Caki2 (cell line): ENCODE measurements around the gene FETUB. TPM values are rescaled to one million over a fixed set of nuclear protein-coding genes. Genes with fewer than 3 reads are reported as not detected.
"Not testable (repeated sequence)": the region's sequence is repeated elsewhere in the genome, so short reads cannot be mapped to it uniquely, and the experiment has no call there.

ENCODE experiments used
- DNase-seq: peaks from one replicate; pipeline ENCODE4 v3.0.0-alpha.2; 2015; ENCODE audit warnings: low read depth
- in situ Hi-C: cut with HindIII; loops from 2 replicates; pipeline ENCODE4 v1.10.0; 2016; ENCODE audit warnings: low sequenced_read_pairs, low pct_unique_long_range_greater_than_20kb, mixed read lengths
- total RNA-seq: library from RNA; depleted of rRNA; stranded (reverse); fragments of >200 nt; shearing (Covaris generic); gene quantifications from 2 replicates; pipeline ENCODE4 v1.2.3, GENCODE V29; 2014; ENCODE audit warnings: low replicate concordance

Gene FETUB
- total RNA-seq, 1 experiment from 2014 or later = not detected

DNA sequence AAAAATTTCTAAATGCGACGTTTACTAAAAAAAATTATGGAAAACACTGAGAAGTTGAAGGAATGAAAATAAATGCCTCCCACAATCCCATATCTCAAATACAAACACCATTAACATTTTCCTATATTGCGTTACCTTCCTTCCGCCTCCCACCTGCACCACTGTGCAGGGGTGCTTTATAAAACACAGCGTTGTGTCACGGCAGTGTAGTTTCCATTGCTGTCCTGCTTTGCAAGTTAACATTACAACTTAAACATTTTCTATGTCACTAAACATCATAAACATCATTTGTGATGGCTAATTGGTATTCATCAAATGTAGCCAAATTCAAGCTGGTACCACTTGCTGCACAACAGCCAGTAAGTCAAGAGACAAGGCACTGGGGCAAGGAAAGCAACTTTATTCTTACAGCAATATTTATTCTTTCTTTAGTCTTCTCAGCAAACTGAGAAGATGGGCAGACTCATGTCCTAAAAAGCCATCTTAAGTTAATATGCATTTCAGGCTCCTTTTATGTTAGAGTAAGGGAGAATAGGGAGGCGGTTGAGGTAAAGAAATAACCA lies 12.3 kb upstream of the FETUB start:
- in situ Hi-C loops = no loop called here
- no peak for DNase-seq

DNA sequence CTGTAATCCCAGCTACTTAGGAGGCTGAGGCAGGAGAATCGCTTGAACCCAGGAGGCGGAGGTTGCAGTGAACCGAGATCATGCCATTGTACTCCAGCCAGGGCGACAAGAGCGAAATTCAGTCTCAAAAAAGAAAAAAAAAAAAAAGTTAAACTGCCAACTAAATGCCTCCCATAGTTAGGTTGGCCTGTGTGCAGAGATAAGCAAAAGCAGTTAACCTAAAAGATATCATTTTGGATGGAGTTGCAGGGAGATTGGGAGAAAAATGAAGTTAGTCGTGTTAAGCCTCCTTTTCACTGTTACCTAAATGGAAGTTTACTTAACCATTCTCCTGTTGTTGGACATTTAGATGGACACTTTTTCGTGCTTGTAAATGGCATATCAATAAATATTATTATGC lies 11.4 kb upstream of the FETUB start:
- in situ Hi-C loops = no loop called here
- no peak for DNase-seq

DNA sequence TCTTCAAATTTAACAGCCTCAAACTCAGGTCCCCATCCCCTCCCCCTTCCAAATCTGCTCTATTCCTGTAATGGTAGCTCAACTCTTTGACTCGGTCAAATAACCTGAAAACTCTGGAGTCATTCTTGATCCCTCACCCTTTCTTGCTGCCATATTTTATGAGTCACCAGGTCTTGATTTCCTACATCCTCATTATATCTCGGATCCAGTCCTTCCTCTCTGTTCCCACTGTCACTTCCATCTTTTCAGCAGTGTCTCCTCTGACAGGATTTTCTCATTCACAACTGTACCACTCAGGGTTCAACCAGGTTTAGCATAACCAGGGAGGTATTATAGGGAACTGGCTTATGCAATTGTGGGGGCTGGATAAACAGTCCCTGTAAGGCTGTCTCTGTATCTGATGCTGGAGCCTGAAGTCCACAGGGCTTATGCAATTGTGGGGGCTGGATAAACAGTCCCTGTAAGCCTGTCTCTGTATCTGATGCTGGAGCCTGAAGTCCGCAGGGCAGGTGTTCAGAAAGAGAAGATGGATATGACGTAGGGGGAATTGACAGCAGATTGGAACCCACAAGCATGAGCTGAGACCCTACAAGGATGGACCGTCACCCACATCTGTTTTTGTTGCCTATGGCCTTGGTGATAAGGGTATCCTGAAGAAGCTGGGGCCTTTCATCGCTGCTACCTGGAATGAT lies 9.1 kb upstream of the FETUB start:
- in situ Hi-C loops = no loop called here
- DNase-seq = no peak

DNA sequence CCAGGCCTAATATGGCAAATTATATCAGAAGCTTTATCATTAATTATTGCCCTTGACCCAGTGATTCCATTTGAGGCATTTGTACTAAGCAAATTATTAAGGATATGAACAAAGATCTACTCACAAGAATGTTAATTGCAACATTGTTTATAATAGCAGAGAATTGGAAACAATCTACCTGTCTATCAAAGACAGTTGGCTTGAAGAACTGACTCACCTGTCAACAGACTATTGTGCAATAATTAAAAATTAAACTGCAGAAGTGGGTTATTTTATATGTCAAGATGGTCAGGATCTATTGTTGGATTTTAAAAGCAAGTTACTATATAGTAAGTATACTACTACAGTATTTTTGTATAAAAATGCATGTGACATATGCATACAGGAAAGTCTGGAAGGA lies 6.7 kb upstream of the FETUB start:
- DNase-seq = no peak
- in situ Hi-C loops = no loop called here

DNA sequence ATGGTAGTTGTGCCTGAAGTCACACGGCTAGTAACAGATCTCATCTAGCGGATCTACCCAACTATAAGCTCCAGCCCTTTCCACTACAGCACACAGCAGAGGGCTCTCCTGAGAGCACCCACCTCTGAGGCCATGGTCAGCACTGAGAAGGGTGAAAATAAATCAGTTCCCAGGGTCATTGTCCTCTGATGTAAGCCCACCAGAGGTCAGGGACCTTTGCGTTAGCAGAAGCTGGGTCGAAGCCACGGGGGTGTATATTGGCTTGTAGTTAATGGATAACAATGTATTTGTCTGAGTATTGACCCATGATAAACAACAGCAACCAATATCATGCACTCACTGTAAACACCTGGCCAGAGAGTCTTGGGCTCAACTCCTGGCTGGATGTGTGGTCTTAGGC lies 6.0 kb upstream of the FETUB start:
- DNase-seq, in situ Hi-C loops: not testable (repeated sequence)

DNA sequence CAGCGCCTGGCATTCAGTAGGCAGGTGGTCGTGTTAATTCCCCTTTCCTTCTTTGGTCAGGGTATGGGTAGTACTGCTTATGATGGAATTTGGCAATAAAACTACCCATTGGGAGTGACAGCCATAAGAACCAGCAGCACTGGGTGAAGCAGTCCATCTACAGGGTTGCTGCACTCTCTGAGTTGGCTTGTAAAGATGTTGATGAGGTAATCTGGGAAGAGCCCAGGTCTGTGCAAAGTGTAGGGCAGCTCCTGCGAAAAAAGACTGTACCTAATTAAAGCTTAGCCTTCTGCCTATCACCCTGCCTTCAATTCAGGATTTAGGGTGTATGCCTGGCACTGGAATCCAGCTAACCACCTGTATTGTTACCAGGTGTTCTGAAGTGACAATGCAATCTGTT lies 4.7 kb upstream of the FETUB start:
- in situ Hi-C loops = no loop called here
- DNase-seq = no peak

DNA sequence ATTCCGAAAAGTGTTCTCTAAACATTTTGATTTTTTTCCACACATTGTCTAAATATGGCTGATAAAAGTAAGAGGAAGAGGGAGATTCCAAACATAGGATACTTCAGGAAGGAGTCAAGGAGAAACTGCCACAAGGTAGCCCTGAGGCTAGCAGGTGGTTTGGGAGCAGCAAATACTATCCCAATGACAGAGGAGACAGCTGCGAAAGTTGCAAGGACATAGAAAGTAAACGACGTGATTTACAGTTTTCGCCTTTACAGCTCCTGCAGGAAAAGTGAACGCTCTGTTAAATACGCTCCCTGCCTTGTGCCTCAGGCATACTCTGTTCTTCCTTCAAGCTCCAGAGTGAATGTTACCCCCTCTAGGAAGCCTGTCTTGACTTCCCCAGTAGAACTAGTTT lies 3.7 kb upstream of the FETUB start:
- in situ Hi-C loops = no loop called here

DNA sequence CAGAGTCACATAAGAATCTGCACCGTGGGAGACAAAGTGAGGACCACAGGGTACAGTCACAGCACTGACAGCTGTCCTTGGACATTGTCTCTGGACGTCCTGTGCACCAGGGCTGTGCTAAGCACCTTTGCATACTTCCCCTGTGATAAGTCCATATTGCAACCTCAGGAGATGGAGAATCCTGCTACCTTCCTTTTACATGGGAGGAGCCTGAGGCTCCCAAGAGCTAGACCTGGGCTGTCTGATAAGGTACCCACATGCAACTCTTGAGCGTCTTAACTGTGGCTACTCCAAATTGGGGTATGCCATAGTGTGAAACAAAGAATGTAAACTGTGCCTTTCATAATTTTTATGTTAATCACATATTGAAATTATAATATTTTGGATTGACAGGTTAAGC lies 2.5 kb upstream of the FETUB start:
- in situ Hi-C loops = no loop called here
- DNase-seq = no peak

More for the DNA sequence above, 3.7 kb upstream of the FETUB start:
- no peak for DNase-seq

DNA sequence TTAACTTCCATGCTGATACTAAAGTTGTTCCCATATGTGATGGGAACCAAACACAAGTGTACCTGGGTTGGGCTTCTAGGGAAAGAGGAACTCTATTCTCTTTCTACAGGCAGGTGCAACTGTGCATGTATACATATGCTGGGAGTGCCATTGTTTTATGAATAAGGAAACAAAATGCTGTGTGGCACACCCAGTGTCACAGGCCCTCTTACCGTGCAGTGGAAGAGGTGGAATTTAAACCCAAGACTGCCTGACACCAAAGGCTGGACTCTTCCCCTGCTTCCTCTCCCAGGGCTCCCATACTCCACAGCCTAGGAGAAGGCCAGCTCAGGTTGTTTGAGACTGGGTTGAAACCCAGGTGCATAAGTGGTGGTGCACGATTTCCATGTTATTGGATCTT lies 1.9 kb upstream of the FETUB start:
- DNase-seq = no peak
- in situ Hi-C loops = no loop called here

DNA sequence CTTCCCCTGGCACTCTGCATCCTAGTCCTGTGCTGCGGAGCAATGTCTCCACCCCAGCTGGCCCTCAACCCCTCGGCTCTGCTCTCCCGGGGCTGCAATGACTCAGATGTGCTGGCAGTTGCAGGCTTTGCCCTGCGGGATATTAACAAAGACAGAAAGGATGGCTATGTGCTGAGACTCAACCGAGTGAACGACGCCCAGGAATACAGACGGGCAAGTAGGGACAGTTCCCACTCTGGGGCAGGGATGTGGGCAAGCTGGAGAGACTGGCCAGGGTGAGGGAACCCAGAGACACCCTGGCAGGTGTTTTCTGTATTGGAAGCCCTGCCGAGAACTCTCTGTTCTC lies 247 bp downstream of the FETUB start:
- in situ Hi-C loops = no loop called here
- no peak for DNase-seq

DNA sequence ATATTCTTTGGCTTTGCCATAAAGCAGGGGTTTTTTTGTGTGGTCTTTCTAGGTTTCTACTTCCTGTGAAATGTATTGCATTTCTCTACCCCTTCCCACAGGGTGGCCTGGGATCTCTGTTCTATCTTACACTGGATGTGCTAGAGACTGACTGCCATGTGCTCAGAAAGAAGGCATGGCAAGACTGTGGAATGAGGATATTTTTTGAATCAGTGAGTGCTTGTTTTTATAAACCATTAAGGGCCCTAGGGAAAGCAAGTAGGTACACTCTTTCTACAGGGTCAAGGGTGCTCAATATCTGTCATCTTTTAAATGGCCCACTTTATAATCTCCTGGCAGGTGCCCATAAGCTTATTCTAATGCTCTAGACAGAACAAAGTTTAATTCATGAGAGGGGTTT lies 730 bp downstream of the FETUB start:
- in situ Hi-C loops = no loop called here
- no peak for DNase-seq

DNA sequence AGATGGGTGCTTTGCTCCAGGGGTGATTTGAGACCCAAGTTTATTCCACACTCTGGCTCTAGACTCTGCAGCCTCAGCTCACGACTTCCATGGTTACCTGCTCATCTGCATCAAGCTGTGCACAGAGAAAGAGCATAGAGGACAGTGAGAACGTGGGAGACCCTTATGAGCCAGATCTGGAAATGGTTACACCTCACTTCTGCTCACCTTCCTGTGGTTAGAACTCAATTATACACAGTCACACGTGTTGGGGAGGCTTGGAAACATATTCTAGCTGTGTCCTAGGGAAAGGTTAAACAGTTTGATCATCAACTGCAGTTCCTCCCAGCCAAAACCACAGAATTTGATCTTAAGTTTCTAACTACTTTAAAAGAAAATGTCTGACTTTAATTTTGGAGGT lies 1.8 kb downstream of the FETUB start:
- DNase-seq = no peak
- in situ Hi-C loops = no loop called here

DNA sequence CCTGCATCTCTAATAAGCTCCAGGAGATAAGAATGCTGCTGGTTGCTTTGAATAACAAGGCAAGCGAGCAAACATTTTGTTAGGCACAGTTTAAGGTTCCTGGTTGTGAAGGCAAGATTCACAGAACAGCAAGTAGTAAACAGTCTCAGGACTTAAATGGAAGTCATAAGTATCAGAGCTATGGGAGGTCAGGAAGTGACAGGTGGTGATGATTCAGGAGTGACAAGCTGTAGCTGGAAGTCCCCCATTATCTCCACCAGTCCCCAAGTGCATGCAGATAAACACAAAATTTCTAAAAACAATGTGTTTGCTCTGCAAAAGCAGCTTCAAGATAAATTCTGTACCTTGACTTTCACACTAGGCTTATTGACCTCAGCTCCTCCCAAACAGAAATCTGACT lies 3.3 kb downstream of the FETUB start:
- in situ Hi-C loops = no loop called here
- no peak for DNase-seq

DNA sequence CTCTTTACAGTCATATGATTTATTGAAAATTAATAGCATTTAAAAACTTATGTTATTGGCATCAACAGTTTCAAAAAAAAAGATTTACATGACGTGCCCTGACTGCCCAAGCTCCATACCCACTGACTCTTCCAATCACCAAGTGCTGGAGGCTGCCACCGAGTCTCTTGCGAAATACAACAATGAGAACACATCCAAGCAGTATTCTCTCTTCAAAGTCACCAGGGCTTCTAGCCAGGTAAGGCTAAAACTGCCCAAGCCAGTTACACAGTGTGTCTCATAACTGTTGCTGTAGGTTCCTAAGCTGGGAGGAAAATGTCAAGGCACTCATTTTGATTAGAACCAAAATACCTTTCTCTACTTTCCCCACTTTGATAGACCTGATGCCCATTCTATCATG lies 4.5 kb downstream of the FETUB start:
- no peak for DNase-seq
- in situ Hi-C loops = no loop called here

DNA sequence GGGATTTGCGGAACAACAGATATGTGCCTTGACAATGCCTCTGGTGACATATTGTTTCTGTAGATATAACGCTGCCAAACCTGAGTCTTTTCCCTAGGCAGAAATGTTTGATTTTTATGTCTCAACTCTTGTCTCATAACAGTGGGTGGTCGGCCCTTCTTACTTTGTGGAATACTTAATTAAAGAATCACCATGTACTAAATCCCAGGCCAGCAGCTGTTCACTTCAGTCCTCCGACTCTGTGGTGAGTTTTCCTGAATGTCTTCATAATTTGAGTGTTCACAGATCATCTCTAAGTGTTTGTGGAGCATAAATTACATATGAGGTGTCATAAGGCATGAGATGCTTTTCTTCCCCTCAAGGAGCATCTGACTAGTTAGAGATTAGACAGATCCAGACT lies 5.9 kb downstream of the FETUB start:
- no peak for DNase-seq
- in situ Hi-C loops = no loop called here

DNA sequence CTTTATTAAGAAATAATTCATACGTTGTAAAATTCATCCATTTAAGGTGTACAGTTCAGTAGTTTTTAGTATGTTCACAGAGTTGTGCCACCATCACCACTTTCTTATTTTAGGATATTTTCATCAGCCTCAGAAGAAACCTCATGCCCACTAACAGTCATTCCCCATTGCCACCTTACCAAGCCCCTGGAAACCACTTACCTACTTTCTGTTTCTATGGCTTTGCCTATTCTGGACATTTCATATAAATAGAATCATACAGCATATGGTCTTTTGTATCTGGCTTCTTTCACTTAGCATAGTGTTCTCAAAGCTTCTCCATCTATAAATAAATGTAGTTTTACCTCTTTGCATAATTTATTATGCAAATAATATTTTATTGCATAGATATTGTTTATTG lies 6.6 kb downstream of the FETUB start:
- no peak for DNase-seq
- in situ Hi-C loops = no loop called here

DNA sequence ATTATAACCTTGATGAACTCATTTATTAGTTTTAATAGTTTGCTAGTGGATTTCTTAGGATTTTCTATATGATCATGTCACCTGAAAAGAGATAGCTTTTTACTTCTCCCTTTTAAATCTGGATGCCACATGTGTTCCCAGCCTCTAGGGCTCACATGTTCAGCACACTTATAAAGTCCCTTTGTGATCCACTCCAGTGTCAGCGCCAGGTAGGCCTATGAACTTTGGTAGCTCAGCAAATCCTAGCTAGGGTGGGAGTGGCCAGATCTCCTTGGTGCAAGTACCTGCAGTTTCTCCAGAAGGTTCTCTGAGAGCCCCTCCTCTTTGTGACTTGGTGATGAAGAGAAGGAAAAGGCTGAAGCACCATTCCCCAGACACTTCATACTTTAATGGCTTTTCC lies 8.7 kb downstream of the FETUB start:
- DNase-seq = no peak
- in situ Hi-C loops = no loop called here

DNA sequence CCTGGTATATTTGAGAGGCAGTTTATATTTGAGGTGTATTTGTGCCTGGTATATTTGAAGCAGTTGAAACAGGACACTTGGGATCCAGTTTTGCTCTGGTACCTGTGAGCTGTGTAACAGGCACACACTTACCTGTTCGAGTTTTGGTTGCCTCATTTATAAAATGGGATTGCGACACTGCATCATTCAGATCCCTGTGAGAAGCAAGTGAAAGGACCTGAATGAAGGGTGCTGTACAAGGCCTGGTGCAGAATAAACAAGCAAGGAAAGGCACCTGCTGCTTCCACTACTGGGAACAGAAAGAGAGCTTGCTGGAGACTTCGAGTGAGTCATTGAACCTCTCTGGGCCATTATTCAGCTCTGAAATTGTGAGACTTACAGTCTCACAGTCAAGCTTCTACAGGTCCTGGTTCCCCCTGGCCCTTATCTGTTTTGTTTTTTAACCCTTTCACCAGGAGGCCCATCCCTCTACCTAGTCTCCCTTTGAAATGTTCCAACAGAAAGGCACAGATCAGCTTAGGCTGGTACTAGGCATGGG lies 11.5 kb downstream of the FETUB start:
- no peak for DNase-seq
- in situ Hi-C loops = no loop called here

DNA sequence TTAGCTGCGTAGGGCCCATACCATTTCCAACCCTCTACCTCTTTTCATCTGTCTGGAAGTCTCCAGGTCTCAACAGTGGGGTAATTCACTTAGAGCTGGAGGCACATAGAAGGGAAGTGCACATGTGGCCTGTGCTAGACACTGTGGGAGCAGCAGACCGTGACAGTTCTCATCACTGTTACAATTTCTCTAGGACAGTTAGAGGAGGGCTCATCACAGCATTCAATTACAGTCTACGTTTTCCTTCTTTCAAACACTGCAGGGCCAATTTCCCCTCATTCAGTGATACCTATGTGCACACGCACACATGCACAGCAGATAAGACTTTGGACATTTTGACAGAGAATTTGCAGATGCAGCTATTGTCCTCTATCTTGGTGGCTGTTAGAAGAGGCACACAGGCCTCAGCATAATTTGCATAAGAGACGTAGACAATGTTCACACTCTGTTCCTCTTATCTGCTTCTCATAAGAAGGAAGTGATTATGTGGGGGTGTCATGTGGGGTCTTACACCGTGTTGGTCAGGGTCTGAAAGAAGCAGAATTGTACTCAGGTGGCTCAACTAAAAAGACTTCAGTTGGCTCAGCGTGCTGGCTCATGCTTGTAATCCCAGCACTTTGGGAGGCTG lies 13.0 kb downstream of the FETUB start:
- no peak for DNase-seq
- in situ Hi-C loops = no loop called here

DNA sequence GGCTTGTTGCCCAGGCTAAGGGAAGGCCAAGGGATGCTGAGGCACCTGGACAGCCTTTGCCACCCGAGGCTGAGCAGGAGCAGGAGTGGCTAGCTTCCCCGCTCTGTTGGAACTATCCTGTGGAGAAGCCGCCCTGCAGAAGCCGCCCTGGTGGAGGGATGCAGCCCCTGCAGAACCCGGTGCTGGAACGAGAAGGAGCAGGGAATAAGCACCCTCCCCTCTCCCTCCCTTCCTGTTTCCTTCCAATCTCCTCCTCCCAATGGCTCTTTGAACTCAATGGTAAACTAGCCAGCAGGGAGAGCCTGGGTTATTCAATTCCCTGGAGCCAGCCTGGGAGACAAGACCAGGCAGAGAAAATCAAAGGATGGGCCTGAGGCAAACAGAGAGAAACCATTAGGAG lies 13.8 kb downstream of the FETUB start:
- no peak for DNase-seq
- in situ Hi-C loops = no loop called here
